ENCODE results near the gene CWH43. TPM values are rescaled to one million over a fixed set of nuclear protein-coding genes. Genes with fewer than 3 reads are reported as not detected.

Gene CWH43
- total and polyA plus RNA-seq, 7 experiments from 2014 or later = not detected

DNA sequence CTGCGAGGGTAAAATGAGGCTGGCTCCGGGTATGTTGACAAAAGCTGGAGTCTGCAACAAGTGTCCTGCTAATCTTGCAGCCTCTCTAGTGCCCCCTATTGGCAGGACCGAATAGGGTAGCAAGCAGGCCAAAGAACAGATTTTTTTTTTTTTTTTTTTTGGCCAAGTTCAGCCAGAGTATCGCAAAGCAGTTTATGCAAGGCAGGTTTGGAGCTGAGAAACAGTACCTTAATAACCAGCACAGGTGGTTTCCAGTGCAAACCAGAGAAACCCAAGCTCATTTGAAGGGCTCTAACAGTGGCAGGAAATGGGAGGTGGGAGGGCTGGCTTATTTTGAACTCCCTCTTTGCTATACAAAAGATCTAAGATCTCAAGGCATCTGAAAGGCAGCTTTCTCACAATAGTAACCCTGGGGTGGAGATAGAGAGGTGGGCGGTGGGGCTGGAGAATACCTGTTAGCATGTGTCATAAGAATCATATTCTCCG, 41.3 kb upstream of the CWH43 start:
- Mint-ChIP-seq H3K27ac (peak overlapping the region in 7 of 9 donors; percentile 27 to 88 (median 62)), H3K4me3 (peak overlapping the region in 9 of 10 donors; percentile 13 to 76 (median 68)), H3K36me3 (no peaks in the 10 kb centered on the region), H3K27me3 (peaks cover 0 to 18% (median 0%) of the 10 kb centered on the region in 5 donors), H3K9me3 (peaks cover 0 to 2% (median 0%) of the 10 kb centered on the region in 11 donors), H3K4me1 (peaks cover 6 to 57% (median 40%) of the 10 kb centered on the region in 7 donors)
- H3K27me3 ChIP-seq (ENCODE audit: control insufficient read depth in 2 of 2, insufficient read depth in 2 of 2, low read length in 2 of 2) = no peaks in the 10 kb centered on the region
- intact Hi-C loops (cut with micrococcal nuclease) = loop anchor here in 1 of 2 donors (1.0 to 5.0 kb wide), 3 partner anchors 19 to 164 kb away; partner anchors contain the start of genes FRYL and OCIAD2
- no peak overlapping the region for H3K27ac ChIP-seq (ENCODE audit: low read depth, low read length)
- CTCF ChIA-PET = interaction anchor here (0.6 to 2.1 kb wide), 10 partner anchors 13 to 506 kb away, joined by 3 to 10 read pairs (median 4); partner anchors contain the start of gene OCIAD2
- peak; percentile 89 for ATAC-seq
- no peaks in the 10 kb centered on the region for H3K36me3 ChIP-seq (ENCODE audit: control insufficient read depth in 2 of 3, insufficient read depth in 3 of 3, low read length in 3 of 3)
- peak overlapping the region; percentile 25 for H3K4me3 ChIP-seq (ENCODE audit: low read length)
- peaks cover 0 to 18% of the 10 kb centered on the region in 2 donors for H3K4me1 ChIP-seq (ENCODE audit: control insufficient read depth in 2 of 2, insufficient read depth in 2 of 2, low read length in 2 of 2)
- H3K9me3 ChIP-seq (ENCODE audit: control insufficient read depth in 2 of 3, low read length in 3 of 3) = no peaks in the 10 kb centered on the region
- POLR2A ChIA-PET = interaction anchor here (0.8 to 1.3 kb wide), 4 partner anchors 38 to 602 kb away, joined by 4 to 9 read pairs (median 4); partner anchors contain the start of gene OCIAD2
- DNase-seq = peak in 8 of 9 donors; percentile 34 to 73 (median 60)

DNA sequence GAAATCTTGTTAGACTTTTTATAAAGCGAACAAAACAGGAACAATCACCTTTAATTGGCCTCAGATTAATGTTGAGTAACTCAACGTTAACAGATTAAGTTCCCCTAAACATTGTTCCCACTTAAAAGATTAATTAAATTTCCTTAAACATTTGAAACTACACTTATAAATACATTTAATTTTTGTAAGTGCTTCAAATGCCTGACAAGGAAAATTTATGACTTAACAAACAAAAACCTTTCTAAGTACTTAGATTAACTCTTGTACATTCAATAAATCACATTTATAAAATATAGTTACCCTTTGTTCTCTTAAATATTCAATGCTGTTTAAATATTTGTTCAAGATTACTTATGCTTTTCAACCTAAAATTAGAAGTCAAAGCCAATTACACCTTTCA, 40.1 kb upstream of the CWH43 start:
- Histone ChIP-seq H3K36me3 (ENCODE audit: control insufficient read depth in 2 of 3, insufficient read depth in 3 of 3, low read length in 3 of 3) (no peaks in the 10 kb centered on the region), H3K27me3 (ENCODE audit: control insufficient read depth in 2 of 2, insufficient read depth in 2 of 2, low read length in 2 of 2) (no peaks in the 10 kb centered on the region), H3K9me3 (ENCODE audit: control insufficient read depth in 2 of 3, low read length in 3 of 3) (no peaks in the 10 kb centered on the region), H3K27ac (ENCODE audit: low read depth, low read length) (no peak overlapping the region), H3K4me1 (ENCODE audit: control insufficient read depth in 2 of 2, insufficient read depth in 2 of 2, low read length in 2 of 2) (peaks cover 0 to 18% of the 10 kb centered on the region in 2 donors), H3K4me3 (ENCODE audit: low read length) (no peak overlapping the region)
- POLR2A ChIA-PET = no interaction called here
- ATAC-seq (no peak), DNase-seq (no peak)
- H3K9me3 Mint-ChIP-seq = peaks cover 0 to 2% (median 0%) of the 10 kb centered on the region in 11 donors
- H3K36me3 Mint-ChIP-seq = no peaks in the 10 kb centered on the region
- H3K27me3 Mint-ChIP-seq = peaks cover 0 to 15% (median 0%) of the 10 kb centered on the region in 5 donors
- intact Hi-C loops (cut with micrococcal nuclease) = loop anchor here in 1 of 2 donors (1.0 kb wide), 1 partner anchor 166 kb away; the partner anchor contains the start of gene FRYL
- peak overlapping the region in 1 of 10 donors; percentile 27 for H3K4me3 Mint-ChIP-seq
- no peak overlapping the region for H3K27ac Mint-ChIP-seq
- peaks cover 6 to 57% (median 40%) of the 10 kb centered on the region in 7 donors for H3K4me1 Mint-ChIP-seq
- CTCF ChIA-PET = no interaction called here

GRCh38 chr4:48947731-48948130, 38.3 kb upstream of the CWH43 start:
- intact Hi-C loops (cut with micrococcal nuclease) = no loop called here
- no peak for DNase-seq
- POLR2A ChIA-PET = no interaction called here
- peaks cover 6 to 50% (median 34%) of the 10 kb centered on the region in 7 donors for H3K4me1 Mint-ChIP-seq
- CTCF ChIA-PET = no interaction called here
- Histone ChIP-seq H3K4me1 (ENCODE audit: control insufficient read depth in 2 of 2, insufficient read depth in 2 of 2, low read length in 2 of 2) (peaks cover 0 to 18% of the 10 kb centered on the region in 2 donors), H3K27me3 (ENCODE audit: control insufficient read depth in 2 of 2, insufficient read depth in 2 of 2, low read length in 2 of 2) (no peaks in the 10 kb centered on the region), H3K27ac (ENCODE audit: low read depth, low read length) (no peak overlapping the region), H3K9me3 (ENCODE audit: control insufficient read depth in 2 of 3, low read length in 3 of 3) (no peaks in the 10 kb centered on the region), H3K4me3 (ENCODE audit: low read length) (no peak overlapping the region), H3K36me3 (ENCODE audit: control insufficient read depth in 2 of 3, insufficient read depth in 3 of 3, low read length in 3 of 3) (no peaks in the 10 kb centered on the region)
- H3K36me3 Mint-ChIP-seq = no peaks in the 10 kb centered on the region
- ATAC-seq = no peak
- H3K27me3 Mint-ChIP-seq = peaks cover 0 to 8% (median 0%) of the 10 kb centered on the region in 5 donors
- peaks cover 0 to 4% (median 0%) of the 10 kb centered on the region in 11 donors for H3K9me3 Mint-ChIP-seq
- no peak overlapping the region for H3K27ac Mint-ChIP-seq
- no peak overlapping the region for H3K4me3 Mint-ChIP-seq

DNA sequence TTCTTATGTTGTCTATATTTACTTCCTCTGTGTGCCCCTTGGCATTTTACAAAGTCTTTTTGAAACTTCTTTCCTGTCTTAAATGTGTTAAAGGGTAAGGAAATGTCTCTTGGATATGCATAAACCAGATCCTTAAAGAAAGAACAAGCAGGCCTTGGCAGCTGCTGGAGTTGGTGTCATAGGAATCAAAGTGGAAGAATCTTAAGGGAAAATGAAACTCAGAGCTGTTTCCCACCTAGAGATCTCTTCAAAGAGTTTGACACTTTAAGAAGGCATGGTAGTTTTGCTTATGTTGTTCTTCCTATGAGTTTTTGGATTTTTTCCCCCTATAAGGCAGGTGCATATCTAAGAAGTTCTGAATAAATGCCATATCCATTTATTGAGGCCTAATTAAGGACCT, 37.0 kb upstream of the CWH43 start:
- DNase-seq (no peak), ATAC-seq (no peak)
- Mint-ChIP-seq H3K4me3 (no peak overlapping the region), H3K9me3 (peaks cover 0 to 4% (median 0%) of the 10 kb centered on the region in 11 donors), H3K27me3 (no peaks in the 10 kb centered on the region), H3K4me1 (peaks cover 5 to 39% (median 24%) of the 10 kb centered on the region in 7 donors), H3K36me3 (no peaks in the 10 kb centered on the region), H3K27ac (peak overlapping the region in 1 of 9 donors; percentile 71)
- Histone ChIP-seq H3K27ac (ENCODE audit: low read depth, low read length) (no peak overlapping the region), H3K27me3 (ENCODE audit: control insufficient read depth in 2 of 2, insufficient read depth in 2 of 2, low read length in 2 of 2) (no peaks in the 10 kb centered on the region), H3K4me3 (ENCODE audit: low read length) (no peak overlapping the region), H3K36me3 (ENCODE audit: control insufficient read depth in 2 of 3, insufficient read depth in 3 of 3, low read length in 3 of 3) (no peaks in the 10 kb centered on the region), H3K9me3 (ENCODE audit: control insufficient read depth in 2 of 3, low read length in 3 of 3) (no peaks in the 10 kb centered on the region), H3K4me1 (ENCODE audit: control insufficient read depth in 2 of 2, insufficient read depth in 2 of 2, low read length in 2 of 2) (peaks cover 0 to 12% of the 10 kb centered on the region in 2 donors)
- CTCF ChIA-PET = interaction anchor here (0.9 kb wide), 1 partner anchor 43 kb away, joined by 3 read pairs; the partner anchor contains the start of gene OCIAD2
- intact Hi-C loops (cut with micrococcal nuclease) = no loop called here
- POLR2A ChIA-PET = no interaction called here

DNA sequence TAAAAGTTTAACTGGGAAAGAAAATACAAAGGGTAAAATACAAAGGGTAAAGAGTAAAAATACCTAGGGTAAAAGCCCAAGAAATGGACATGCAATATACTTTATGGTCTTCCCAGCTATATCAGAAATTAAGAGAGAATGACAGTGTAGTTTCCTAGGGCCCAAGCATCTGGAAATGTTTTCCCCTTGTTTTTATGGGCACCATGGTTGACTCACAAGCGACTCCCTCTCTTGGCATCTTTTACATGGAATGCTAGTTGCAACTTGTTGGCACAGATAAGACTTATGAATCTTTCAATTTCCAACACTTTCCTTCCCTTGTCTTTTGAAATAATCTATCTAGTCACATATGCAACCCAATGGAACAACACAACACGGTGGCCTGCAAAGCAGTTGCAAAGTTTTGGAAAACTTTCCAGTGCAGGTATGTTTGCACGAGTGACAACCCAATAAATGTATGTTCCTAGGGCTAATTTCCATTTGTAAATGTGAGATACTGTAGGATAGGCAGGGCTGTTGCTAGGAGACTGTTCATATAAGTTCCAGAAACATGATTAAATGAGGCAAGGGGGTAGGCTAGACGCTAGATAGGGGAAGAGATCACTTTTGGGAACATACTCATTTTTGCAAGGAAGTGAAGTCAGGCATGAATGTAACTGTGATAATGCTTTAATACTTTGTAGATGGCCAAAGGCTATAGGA, 36.4 kb upstream of the CWH43 start:
- Histone ChIP-seq H3K36me3 (ENCODE audit: control insufficient read depth in 2 of 3, insufficient read depth in 3 of 3, low read length in 3 of 3) (no peaks in the 10 kb centered on the region), H3K27me3 (ENCODE audit: control insufficient read depth in 2 of 2, insufficient read depth in 2 of 2, low read length in 2 of 2) (no peaks in the 10 kb centered on the region), H3K27ac (ENCODE audit: low read depth, low read length) (no peak overlapping the region), H3K4me3 (ENCODE audit: low read length) (no peak overlapping the region), H3K9me3 (ENCODE audit: control insufficient read depth in 2 of 3, low read length in 3 of 3) (no peaks in the 10 kb centered on the region), H3K4me1 (ENCODE audit: control insufficient read depth in 2 of 2, insufficient read depth in 2 of 2, low read length in 2 of 2) (peaks cover 0 to 7% of the 10 kb centered on the region in 2 donors)
- Mint-ChIP-seq H3K36me3 (no peaks in the 10 kb centered on the region), H3K27ac (peak overlapping the region in 1 of 9 donors; percentile 3), H3K27me3 (no peaks in the 10 kb centered on the region), H3K4me3 (no peak overlapping the region), H3K9me3 (peaks cover 0 to 4% (median 0%) of the 10 kb centered on the region in 11 donors), H3K4me1 (peaks cover 0 to 33% (median 19%) of the 10 kb centered on the region in 7 donors)
- no peak for ATAC-seq
- ChIA-PET CTCF (interaction anchor here (0.9 kb wide), 1 partner anchor 43 kb away, joined by 3 read pairs; the partner anchor contains the start of gene OCIAD2), POLR2A (no interaction called here)
- DNase-seq = no peak
- intact Hi-C loops (cut with micrococcal nuclease) = no loop called here

DNA sequence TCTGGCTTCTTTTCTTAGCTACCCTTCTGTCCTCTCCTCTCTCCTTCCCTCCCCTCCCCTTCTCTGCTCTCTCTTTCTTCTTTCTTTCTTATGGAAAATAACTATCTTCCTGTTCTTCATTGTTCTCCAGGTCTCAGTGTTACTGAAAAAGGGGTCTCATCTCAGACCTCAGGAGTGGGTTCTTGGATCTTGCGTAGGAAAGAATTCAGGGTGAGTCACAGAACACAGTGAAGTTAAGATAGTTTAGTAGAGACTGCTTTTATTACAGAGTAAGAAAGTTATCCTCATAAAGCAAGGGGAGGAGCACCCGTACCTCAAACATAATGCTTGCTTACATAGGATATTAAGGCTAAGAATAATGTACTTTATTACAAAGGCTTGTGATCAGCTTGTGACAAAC, 31.8 kb upstream of the CWH43 start:
- H3K27ac ChIP-seq (ENCODE audit: low read depth, low read length) = no peak overlapping the region
- Mint-ChIP-seq H3K27me3 (peaks cover 0 to 12% (median 0%) of the 10 kb centered on the region in 5 donors), H3K27ac (peak overlapping the region in 1 of 9 donors; percentile 41), H3K36me3 (no peaks in the 10 kb centered on the region), H3K9me3 (peaks cover 0 to 4% (median 0%) of the 10 kb centered on the region in 11 donors), H3K4me1 (peaks cover 0 to 12% (median 4%) of the 10 kb centered on the region in 7 donors), H3K4me3 (no peak overlapping the region)
- H3K4me3 ChIP-seq (ENCODE audit: low read length) = no peak overlapping the region
- POLR2A ChIA-PET = no interaction called here
- H3K4me1 ChIP-seq (ENCODE audit: control insufficient read depth in 2 of 2, insufficient read depth in 2 of 2, low read length in 2 of 2) = no peaks in the 10 kb centered on the region
- ATAC-seq = no peak
- no peaks in the 10 kb centered on the region for H3K9me3 ChIP-seq (ENCODE audit: control insufficient read depth in 2 of 3, low read length in 3 of 3)
- CTCF ChIA-PET = no interaction called here
- no peak for DNase-seq
- no peaks in the 10 kb centered on the region for H3K27me3 ChIP-seq (ENCODE audit: control insufficient read depth in 2 of 2, insufficient read depth in 2 of 2, low read length in 2 of 2)
- H3K36me3 ChIP-seq (ENCODE audit: control insufficient read depth in 2 of 3, insufficient read depth in 3 of 3, low read length in 3 of 3) = no peaks in the 10 kb centered on the region
- intact Hi-C loops (cut with micrococcal nuclease) = no loop called here

Measured in naive thymus-derived CD4-positive, alpha-beta T cell (primary cell).